Neural cell (in vitro differentiated cells): ENCODE measurements around the gene CAMKMT. TPM values are rescaled to one million over a fixed set of nuclear protein-coding genes. Genes with fewer than 3 reads are reported as not detected.

ENCODE experiments used
- H2AFZ ChIP-seq: fragments of 200-600, 300-800 bp; sonication (generic), shearing (Covaris generic); 2 replicates; pipeline ENCODE4 v1.6.0; 2014; ENCODE audit warnings: low read depth, mild to moderate bottlenecking, antibody characterized with exemption, low read length, moderate library complexity
- H3F3A ChIP-seq: fragments of 200-600 bp; shearing (Covaris generic); 2 replicates; pipeline ENCODE4 v1.6.1; 2016; ENCODE audit warnings: mild to moderate bottlenecking, moderate library complexity, mixed read lengths, antibody characterized with exemption, low read length; ENCODE audit not compliant: insufficient read depth, poor library complexity, severe bottlenecking
- H3K27ac ChIP-seq: fragments of 200-600, 300-800 bp; sonication (generic), shearing (Covaris generic); 2 replicates; pipeline ENCODE4 v1.5.1; 2014; ENCODE audit warnings: mild to moderate bottlenecking, low read length, moderate library complexity
- H3K27me3 ChIP-seq: fragments of 300-800, 200-600 bp; sonication (generic), shearing (Covaris generic); 2 replicates; pipeline ENCODE4 v1.6.0; 2014; ENCODE audit warnings: mild to moderate bottlenecking, low read depth, low read length, moderate library complexity; ENCODE audit not compliant: insufficient read depth
- H3K36me3 ChIP-seq: fragments of 300-800, 200-600 bp; sonication (generic), shearing (Covaris generic); 2 replicates; pipeline ENCODE4 v1.5.1; 2014; ENCODE audit warnings: mild to moderate bottlenecking, antibody characterized with exemption, low read length, moderate library complexity; ENCODE audit not compliant: insufficient read depth
- H3K4me2 ChIP-seq: fragments of 300-800, 200-600 bp; sonication (generic), shearing (Covaris generic); 2 replicates; pipeline ENCODE4 v1.6.0; 2014; ENCODE audit warnings: mild to moderate bottlenecking, low read length
- H3K4me3 ChIP-seq: fragments of 300-800, 200-600 bp; sonication (generic), shearing (Covaris generic); 2 replicates; pipeline ENCODE4 v1.5.1; 2014; ENCODE audit warnings: mild to moderate bottlenecking, low read length, moderate library complexity
- H3K79me2 ChIP-seq: fragments of 200-600 bp; shearing (Covaris generic); replicated peaks from 2 replicates; pipeline ENCODE4 v1.6.0; 2014; ENCODE audit warnings: mild to moderate bottlenecking, low read length, moderate library complexity; ENCODE audit not compliant: insufficient read depth
- H3K9ac ChIP-seq: fragments of 300-800, 200-600 bp; sonication (generic), shearing (Covaris generic); 2 replicates; pipeline ENCODE4 v1.6.1; 2016; ENCODE audit warnings: mild to moderate bottlenecking, low read length, mixed read lengths
- H3K9me2 ChIP-seq: fragments of 200-600 bp; shearing (Covaris generic); 2 replicates; pipeline ENCODE4 v1.6.1; 2016; ENCODE audit warnings: mild to moderate bottlenecking, low read length, mixed read lengths; ENCODE audit not compliant: insufficient read depth
- H3K9me3 ChIP-seq: fragments of 200-600, 300-800 bp; sonication (generic), shearing (Covaris generic); 2 replicates; pipeline ENCODE4 v1.6.1; 2016; ENCODE audit warnings: mild to moderate bottlenecking, mixed run types, low read length, moderate library complexity, mixed read lengths
- H4K20me1 ChIP-seq: fragments of 200-600 bp; shearing (Covaris generic); 2 replicates; pipeline ENCODE4 v1.6.1; 2016; ENCODE audit warnings: mild to moderate bottlenecking, mixed run types; ENCODE audit not compliant: insufficient read depth
- EP300 ChIP-seq: fragments of 450-650 bp; conservative IDR thresholded peaks from 2 replicates; pipeline ENCODE4 v1.6.1; 2014; ENCODE audit warnings: antibody characterized with exemption, mild to moderate bottlenecking, moderate library complexity; ENCODE audit not compliant: poor library complexity, severe bottlenecking
- EZH2 ChIP-seq: fragments of 200-600, 300-800 bp; shearing (Covaris generic), sonication (generic); IDR thresholded peaks from 2 replicates; pipeline ENCODE4 v1.6.1; 2014; ENCODE audit warnings: antibody characterized with exemption, low read length, borderline replicate concordance, mild to moderate bottlenecking; ENCODE audit not compliant: insufficient read depth, poor library complexity, severe bottlenecking
- MXI1 ChIP-seq: fragments of 450-650 bp; conservative IDR thresholded peaks from 2 replicates; pipeline ENCODE4 v1.6.1; 2014; ENCODE audit warnings: antibody characterized with exemption, mild to moderate bottlenecking; ENCODE audit not compliant: poor library complexity, severe bottlenecking
- POLR2AphosphoS5 ChIP-seq: IDR thresholded peaks from 2 replicates; pipeline ENCODE4 v1.6.1; 2012
- RAD21 ChIP-seq: fragments of 450-650 bp; conservative IDR thresholded peaks from 2 replicates; pipeline ENCODE4 v1.6.1; 2014; ENCODE audit warnings: antibody characterized with exemption, mild to moderate bottlenecking, moderate library complexity
- SMC3 ChIP-seq: fragments of 450-650 bp; conservative IDR thresholded peaks from 2 replicates; pipeline ENCODE4 v1.6.1; 2014; ENCODE audit warnings: antibody characterized with exemption, mild to moderate bottlenecking, moderate library complexity; ENCODE audit not compliant: poor library complexity
- TAF1 ChIP-seq: IDR thresholded peaks from 2 replicates; pipeline ENCODE4 v1.6.1; 2012; ENCODE audit warnings: low read depth
- polyA plus RNA-seq: library from polyadenylated mRNA; depleted of rRNA; stranded (reverse); fragments of >200 nt; gene quantifications from 2 replicates; pipeline ENCODE4 v1.2.3, GENCODE V29; 2014
- TF ChIP-seq, protein P1 (sequence below): IDR thresholded peaks from 2 replicates; pipeline ENCODE4 v1.6.1; 2012; ENCODE audit warnings: borderline replicate concordance
- TF ChIP-seq, protein P2 (sequence below): fragments of 450-650 bp; IDR thresholded peaks from 2 replicates; pipeline ENCODE4 v1.5.1; 2014; ENCODE audit warnings: antibody characterized with exemption, mild to moderate bottlenecking, moderate library complexity; ENCODE audit not compliant: poor library complexity, severe bottlenecking

Gene CAMKMT
- polyA plus RNA-seq, 1 donor from 2014 or later, result 5.1 TPM

DNA sequence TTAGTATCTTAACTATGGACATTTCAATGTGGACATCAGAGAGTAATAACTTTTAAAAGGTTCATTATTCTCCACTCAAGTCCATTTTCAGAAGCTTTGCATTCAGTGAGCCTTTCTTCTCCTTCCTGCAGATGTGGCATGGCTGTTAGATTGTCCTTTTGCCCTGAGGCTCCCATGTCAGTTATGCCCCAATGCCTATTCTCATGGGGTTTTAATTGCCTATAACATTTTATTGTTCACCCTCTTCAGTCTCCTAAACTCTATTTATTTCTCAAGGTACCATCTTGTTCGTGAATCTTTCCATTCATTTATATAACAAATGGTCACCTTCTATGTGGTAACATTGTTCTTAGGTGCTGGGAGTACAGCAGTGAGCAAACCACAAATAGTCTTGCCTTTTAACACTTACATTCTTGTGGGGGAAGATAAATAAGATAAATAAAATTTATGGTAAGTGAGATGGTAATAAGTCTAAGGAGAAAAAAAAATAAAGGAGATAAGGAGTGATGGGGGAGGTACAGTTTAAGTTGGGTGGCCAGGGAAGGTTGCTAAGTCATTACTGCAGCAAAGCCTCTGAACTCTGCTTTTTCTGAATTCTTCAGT is 301.8 kb downstream of the CAMKMT start:
- no peak overlapping the region for H3K9ac ChIP-seq
- no peaks in the 10 kb centered on the region for H3K9me3 ChIP-seq
- no peak overlapping the region for H3K4me2 ChIP-seq
- TF ChIP-seq POLR2AphosphoS5, result no peak
- H2AFZ ChIP-seq, result no peak overlapping the region
- H4K20me1 ChIP-seq, result no peaks in the 10 kb centered on the region
- H3K4me3 ChIP-seq, result no peak overlapping the region
- no peaks in the 10 kb centered on the region for H3K9me2 ChIP-seq
- H3K27ac ChIP-seq, result no peak overlapping the region
- H3F3A ChIP-seq, result no peaks in the 10 kb centered on the region
- H3K27me3 ChIP-seq, result no peaks in the 10 kb centered on the region
- H3K36me3 ChIP-seq, result no peaks in the 10 kb centered on the region
- no peaks in the 10 kb centered on the region for H3K79me2 ChIP-seq

DNA sequence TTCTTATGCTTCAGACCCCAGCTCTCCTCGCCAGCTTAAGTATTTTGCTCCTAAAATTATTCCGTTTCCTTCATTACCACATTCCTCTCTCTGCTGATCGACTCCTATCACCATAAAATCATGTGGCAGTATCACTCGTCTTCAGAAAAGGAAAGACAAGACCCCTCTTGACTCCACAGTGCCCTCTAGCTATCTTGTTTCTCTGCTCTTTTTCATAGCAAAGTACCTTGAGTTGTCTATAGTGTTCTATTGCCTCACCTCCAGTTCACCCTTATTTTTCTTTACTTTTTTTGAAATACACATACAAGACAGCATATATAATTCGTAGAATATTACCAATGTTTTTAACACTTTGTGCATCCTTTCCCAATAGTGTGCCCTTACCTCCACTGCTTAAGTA is 306.6 kb downstream of the CAMKMT start:
- no peak overlapping the region for H3K4me3 ChIP-seq
- H3F3A ChIP-seq, result no peaks in the 10 kb centered on the region
- TF ChIP-seq MXI1 (no peak), RAD21 (no peak), POLR2AphosphoS5 (no peak), SMC3 (no peak), EZH2 (no peak), EP300 (no peak), TAF1 (no peak)
- TF ChIP-seq, protein P1, sequence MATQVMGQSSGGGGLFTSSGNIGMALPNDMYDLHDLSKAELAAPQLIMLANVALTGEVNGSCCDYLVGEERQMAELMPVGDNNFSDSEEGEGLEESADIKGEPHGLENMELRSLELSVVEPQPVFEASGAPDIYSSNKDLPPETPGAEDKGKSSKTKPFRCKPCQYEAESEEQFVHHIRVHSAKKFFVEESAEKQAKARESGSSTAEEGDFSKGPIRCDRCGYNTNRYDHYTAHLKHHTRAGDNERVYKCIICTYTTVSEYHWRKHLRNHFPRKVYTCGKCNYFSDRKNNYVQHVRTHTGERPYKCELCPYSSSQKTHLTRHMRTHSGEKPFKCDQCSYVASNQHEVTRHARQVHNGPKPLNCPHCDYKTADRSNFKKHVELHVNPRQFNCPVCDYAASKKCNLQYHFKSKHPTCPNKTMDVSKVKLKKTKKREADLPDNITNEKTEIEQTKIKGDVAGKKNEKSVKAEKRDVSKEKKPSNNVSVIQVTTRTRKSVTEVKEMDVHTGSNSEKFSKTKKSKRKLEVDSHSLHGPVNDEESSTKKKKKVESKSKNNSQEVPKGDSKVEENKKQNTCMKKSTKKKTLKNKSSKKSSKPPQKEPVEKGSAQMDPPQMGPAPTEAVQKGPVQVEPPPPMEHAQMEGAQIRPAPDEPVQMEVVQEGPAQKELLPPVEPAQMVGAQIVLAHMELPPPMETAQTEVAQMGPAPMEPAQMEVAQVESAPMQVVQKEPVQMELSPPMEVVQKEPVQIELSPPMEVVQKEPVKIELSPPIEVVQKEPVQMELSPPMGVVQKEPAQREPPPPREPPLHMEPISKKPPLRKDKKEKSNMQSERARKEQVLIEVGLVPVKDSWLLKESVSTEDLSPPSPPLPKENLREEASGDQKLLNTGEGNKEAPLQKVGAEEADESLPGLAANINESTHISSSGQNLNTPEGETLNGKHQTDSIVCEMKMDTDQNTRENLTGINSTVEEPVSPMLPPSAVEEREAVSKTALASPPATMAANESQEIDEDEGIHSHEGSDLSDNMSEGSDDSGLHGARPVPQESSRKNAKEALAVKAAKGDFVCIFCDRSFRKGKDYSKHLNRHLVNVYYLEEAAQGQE, result no peak
- TF ChIP-seq, protein P2, sequence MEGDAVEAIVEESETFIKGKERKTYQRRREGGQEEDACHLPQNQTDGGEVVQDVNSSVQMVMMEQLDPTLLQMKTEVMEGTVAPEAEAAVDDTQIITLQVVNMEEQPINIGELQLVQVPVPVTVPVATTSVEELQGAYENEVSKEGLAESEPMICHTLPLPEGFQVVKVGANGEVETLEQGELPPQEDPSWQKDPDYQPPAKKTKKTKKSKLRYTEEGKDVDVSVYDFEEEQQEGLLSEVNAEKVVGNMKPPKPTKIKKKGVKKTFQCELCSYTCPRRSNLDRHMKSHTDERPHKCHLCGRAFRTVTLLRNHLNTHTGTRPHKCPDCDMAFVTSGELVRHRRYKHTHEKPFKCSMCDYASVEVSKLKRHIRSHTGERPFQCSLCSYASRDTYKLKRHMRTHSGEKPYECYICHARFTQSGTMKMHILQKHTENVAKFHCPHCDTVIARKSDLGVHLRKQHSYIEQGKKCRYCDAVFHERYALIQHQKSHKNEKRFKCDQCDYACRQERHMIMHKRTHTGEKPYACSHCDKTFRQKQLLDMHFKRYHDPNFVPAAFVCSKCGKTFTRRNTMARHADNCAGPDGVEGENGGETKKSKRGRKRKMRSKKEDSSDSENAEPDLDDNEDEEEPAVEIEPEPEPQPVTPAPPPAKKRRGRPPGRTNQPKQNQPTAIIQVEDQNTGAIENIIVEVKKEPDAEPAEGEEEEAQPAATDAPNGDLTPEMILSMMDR, result no peak
- no peaks in the 10 kb centered on the region for H3K27me3 ChIP-seq
- no peaks in the 10 kb centered on the region for H3K36me3 ChIP-seq
- no peak overlapping the region for H3K27ac ChIP-seq
- no peak overlapping the region for H3K4me2 ChIP-seq
- no peaks in the 10 kb centered on the region for H3K9me2 ChIP-seq
- H3K79me2 ChIP-seq, result no peaks in the 10 kb centered on the region
- no peaks in the 10 kb centered on the region for H3K9me3 ChIP-seq
- no peaks in the 10 kb centered on the region for H4K20me1 ChIP-seq
- H3K9ac ChIP-seq, result no peak overlapping the region
- no peak overlapping the region for H2AFZ ChIP-seq

DNA sequence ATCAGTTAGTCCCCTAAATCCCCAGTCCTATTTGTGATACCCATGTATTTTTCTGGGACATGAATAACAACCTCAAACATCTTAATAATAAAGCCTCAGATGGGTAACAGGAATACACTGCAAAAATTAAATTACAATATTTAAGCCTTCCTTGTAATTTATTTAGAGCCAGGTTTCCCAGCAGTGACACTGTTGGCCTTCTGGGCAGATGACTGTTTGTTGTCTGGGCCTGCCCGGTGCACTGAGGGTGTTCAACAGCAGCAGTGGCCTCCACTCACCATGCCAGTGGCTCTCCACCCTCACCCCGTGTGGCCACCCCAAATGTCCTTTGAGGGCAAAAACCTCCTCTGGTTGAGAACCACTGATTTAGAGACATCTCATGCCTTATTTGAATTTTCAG is 309.5 kb downstream of the CAMKMT start:
- H2AFZ ChIP-seq, result no peak overlapping the region
- H3F3A ChIP-seq, result no peaks in the 10 kb centered on the region
- H3K4me2 ChIP-seq, result no peak overlapping the region
- H3K9me2 ChIP-seq, result no peaks in the 10 kb centered on the region
- TF ChIP-seq EP300, result no peak
- no peaks in the 10 kb centered on the region for H3K36me3 ChIP-seq
- H3K9ac ChIP-seq, result no peak overlapping the region
- H3K79me2 ChIP-seq, result no peaks in the 10 kb centered on the region
- H4K20me1 ChIP-seq, result no peaks in the 10 kb centered on the region
- no peaks in the 10 kb centered on the region for H3K9me3 ChIP-seq
- H3K27ac ChIP-seq, result no peak overlapping the region
- H3K27me3 ChIP-seq, result no peaks in the 10 kb centered on the region
- no peak overlapping the region for H3K4me3 ChIP-seq
